IMR-90 (cell line): ENCODE data around the gene TMC1.

ENCODE experiments used
- CHD1 ChIP-seq: IDR thresholded peaks from 2 replicates; pipeline ENCODE4 v1.6.1; 2012; ENCODE audit warnings: low read depth, low read length, improper control_type of control experiment
- RFX5 ChIP-seq: IDR thresholded peaks from 2 replicates; pipeline ENCODE4 v1.8.0; 2012; ENCODE audit warnings: low read depth, mild to moderate bottlenecking, low read length, moderate library complexity
- SMC3 ChIP-seq: fragments of 150-350 bp; IDR thresholded peaks from 2 replicates; pipeline ENCODE4 v1.6.1; 2016; ENCODE audit warnings: low read depth, mild to moderate bottlenecking, antibody characterized with exemption, low read length, moderate library complexity
- TF ChIP-seq, protein P1 (sequence below): conservative IDR thresholded peaks from 2 replicates; pipeline ENCODE4 v1.5.1; 2012; ENCODE audit warnings: mild to moderate bottlenecking, low read depth, low read length, improper control_type of control experiment

DNA sequence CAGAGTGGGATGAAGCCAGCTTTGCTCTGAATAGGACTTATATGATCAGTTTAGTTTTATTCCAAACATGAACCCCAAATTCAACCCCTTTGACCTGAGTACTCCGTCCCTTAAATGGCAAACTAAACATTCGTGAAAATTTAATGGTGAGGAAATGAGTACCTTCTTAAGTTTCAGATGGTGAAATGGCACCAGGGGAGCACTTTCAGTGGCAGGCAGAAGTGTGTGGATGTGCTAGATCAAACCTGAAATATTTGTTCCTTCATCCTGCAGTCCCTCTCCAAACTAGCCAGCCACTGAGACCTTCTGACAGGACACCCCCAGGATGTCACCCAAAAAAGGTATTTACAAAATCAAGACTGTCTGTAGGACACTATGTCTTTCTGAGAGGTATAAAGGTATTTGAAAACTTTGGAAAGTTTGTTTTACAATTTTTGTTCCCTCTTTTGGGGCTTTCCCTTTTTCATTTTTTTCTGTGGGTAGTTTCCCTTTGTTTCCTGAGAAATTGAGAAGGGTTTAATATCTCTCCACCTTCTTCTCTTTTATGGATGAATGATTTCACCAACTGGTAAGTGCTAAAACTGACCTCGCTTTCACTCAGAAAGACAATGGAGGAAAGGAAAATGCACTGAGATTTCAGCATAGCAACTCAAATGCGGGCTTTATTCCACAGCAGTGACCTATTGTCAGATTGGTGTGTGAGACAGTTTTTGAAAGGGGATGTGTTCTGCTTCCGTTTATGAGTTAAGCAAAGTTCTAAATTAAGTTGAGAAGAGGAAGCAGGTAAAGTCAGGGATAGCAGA is 127.1 kb downstream of the TMC1 start:
- TF ChIP-seq, protein P1, sequence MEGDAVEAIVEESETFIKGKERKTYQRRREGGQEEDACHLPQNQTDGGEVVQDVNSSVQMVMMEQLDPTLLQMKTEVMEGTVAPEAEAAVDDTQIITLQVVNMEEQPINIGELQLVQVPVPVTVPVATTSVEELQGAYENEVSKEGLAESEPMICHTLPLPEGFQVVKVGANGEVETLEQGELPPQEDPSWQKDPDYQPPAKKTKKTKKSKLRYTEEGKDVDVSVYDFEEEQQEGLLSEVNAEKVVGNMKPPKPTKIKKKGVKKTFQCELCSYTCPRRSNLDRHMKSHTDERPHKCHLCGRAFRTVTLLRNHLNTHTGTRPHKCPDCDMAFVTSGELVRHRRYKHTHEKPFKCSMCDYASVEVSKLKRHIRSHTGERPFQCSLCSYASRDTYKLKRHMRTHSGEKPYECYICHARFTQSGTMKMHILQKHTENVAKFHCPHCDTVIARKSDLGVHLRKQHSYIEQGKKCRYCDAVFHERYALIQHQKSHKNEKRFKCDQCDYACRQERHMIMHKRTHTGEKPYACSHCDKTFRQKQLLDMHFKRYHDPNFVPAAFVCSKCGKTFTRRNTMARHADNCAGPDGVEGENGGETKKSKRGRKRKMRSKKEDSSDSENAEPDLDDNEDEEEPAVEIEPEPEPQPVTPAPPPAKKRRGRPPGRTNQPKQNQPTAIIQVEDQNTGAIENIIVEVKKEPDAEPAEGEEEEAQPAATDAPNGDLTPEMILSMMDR = no peak
- TF ChIP-seq CHD1 = no peak
- TF ChIP-seq SMC3 = no peak
- no peak for TF ChIP-seq RFX5
